Measurements from ENCODE around the gene TSPEAR.

GRCh38 chr21:44552136-44552535, 159.2 kb downstream of the TSPEAR start:
- TF ChIP-seq CTCF (IDR thresholded peaks at IDR 0.05; ENCODE audit: insufficient read depth, low read length, poor library complexity, severe bottlenecking) (no peak), EZH2phosphoT487 (conservative IDR thresholded peaks at IDR 0.05; ENCODE audit: low read length) (no peak)

Data from SU-DHL-6 (cell line).